ENCODE results near the gene C1orf141.
"Not testable (repeated sequence)": the region's sequence is repeated elsewhere in the genome, so short reads cannot be mapped to it uniquely, and the experiment has no call there.

- not testable (repeated sequence) for TF ChIP-seq CTCF (IDR thresholded peaks at IDR 0.05; ENCODE audit: control extremely low read depth in 1 of 3, insufficient read depth in 1 of 3, low read depth in 1 of 3, low read length in 3 of 3); E2F6 (IDR thresholded peaks at IDR 0.05); KDM1A (IDR thresholded peaks at IDR 0.05; ENCODE audit: borderline replicate concordance, low read length)
These were observed 13.2 kb upstream of the C1orf141 start for GRCh38 chr1:67147973-67148372.

Measured in H1 (cell line).